Hematopoietic multipotent progenitor cell treated with erythropoietin and hydrocortisone succinate and interleukin-3 and kit ligand, for 6 days (in vitro differentiated cells): ENCODE results near the gene LIN28B.
A peak's percentile ranks its signal among the peaks of the same experiment; 100 is the strongest.

Experiments used
- DNase-seq: peaks from one replicate; pipeline ENCODE4 v3.0.0-alpha.2; 2015

LIN28B gene

DNA sequence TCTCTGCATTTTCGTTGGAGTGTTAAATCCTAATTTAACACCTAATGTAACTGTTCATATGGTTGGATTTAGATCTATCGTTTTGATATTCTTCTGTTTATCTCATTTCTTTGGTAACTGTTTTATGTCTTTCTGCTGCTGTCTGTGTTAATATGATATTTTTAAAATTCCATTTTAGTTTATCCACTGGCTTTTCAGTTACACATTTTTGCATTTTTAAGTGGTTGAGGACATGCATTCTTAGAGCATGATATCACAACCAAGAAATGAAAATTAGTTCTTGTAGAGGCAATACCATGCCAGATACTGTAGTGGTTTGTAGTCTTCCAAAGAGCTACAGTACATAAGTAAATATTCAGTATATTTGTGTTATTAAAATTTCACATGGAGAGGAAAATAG, 58.6 kb downstream of the LIN28B start:
- DNase-seq = no peak

GRCh38 chr6:105019285-105019684, 62.4 kb downstream of the LIN28B start:
- DNase-seq = no peak

- DNase-seq = no peak
Measured at GRCh38 chr6:105021399-105021798, 64.5 kb downstream of the LIN28B start.

DNA sequence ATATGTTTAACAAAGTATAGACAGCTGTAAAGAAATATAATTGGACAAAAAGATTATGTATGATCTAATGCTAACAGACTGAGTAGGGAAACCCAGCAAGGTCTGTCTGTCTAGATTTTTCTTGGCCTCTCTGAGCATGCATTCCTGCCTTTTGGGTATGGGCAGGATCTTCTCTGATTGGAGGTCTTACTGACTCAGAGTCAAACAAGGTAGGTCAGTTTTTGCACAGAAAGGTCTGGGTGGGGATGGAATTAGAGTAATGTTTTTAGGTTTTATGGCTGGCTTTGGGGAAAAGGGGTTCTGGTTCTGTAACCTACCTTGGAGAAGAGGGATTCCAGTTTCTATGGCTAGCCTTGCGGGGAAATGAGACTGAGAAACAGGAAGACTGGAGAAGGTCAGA, 65.5 kb downstream of the LIN28B start:
- no peak for DNase-seq

DNA sequence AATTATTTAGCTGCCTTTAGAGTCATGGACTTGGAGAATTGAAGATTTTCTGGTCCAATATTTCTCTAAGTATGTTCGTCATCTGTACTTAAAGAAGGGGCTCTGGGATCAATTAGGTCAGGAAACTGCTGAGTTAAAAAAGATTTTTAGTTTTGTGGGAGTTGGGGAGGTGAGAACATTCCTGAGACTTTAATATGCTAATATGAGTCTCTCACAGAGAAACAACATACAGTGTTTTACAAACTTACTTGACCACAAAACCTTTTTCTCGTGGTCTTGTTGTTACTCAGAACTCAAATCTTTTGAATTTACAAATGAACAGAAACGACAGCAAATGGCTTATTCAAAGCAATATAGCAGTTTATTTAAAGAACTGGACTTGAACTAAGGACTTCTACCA, 67.9 kb downstream of the LIN28B start:
- no peak for DNase-seq

DNA sequence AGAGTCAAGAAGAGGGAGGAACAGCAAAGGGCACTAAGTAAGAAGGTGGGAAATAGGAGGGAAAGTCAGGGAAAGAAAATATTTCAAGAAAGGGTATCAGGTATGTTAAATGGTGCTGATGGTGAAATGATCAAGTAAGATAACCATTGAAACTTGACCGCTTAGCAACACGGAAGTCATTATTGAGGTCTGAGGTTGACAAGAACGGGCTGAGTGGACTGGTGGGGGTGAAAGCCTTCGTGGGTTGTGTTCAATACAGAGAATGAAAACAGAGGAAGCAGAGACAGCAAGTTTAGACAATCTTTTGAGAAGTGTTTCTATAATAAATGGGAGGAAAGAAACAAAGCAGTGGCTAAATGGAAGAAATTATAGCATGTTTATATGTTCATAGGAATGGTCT, 72.0 kb downstream of the LIN28B start:
- no peak for DNase-seq

- no peak for DNase-seq
Measured at GRCh38 chr6:105029581-105029980, 72.7 kb downstream of the LIN28B start.

- no peak for DNase-seq
Measured at GRCh38 chr6:105034470-105034869, 77.6 kb downstream of the LIN28B start.

DNA sequence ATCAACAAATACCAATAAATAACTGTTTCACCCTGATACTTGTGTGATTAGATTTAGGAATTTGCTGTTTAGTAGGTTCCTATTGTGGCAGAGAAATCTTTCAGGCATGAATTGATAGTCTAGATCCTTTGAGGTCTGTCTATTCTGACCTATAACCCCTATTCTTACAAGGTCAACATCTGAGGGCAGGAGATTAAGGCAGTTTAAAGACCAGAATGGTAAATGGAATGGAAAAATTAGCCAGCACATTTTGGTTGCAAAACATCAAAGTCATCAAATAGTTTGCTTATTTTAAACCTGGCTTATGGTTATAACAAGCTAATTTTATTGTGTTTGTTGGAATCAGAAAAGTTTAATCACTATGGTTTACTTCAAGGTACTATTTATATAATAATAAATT, 78.4 kb downstream of the LIN28B start:
- DNase-seq = no peak

- no peak for DNase-seq
Measured at GRCh38 chr6:105036351-105036750, 79.4 kb downstream of the LIN28B start.

GRCh38 chr6:105038259-105038658, 81.4 kb downstream of the LIN28B start:
- DNase-seq = no peak

DNA sequence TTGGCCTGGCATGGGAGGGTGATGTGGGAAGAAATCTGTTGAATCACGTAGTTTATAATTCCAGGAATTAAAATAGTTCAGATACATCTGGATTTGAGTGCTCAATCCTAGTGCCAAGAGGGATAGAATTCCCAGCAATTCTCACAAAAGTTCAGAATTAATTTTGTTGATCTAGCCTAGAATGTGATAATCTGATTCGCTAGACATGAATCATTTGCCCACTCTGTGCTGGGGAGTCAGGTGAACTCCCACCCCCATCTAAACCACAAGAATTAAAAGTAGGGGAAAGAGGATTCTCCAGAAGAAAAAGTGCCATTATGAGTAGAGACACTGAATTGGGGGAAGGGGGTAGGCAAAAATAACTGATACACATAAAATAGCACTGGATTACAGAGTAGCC, 85.0 kb downstream of the LIN28B start:
- no peak for DNase-seq

DNA sequence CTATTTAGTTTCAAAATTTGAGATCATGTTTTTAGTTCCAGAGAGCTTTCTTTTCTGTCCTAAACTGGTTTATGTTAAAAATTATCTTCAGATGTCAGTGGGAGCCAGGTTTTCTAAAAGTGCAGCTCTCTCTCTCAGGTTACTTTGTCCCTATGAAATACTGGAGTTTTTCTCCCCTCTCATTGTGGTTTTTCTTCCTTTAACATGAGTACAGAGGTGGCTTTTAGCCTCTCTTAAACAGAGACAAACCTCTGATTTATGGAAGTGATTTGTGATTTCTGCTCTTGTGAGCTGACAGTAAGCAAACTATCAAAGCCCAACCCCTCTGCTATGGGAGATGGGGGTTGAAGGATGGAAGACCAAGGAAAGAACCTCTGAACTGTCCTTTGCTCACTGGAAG, 85.7 kb downstream of the LIN28B start:
- DNase-seq = no peak

GRCh38 chr6:105043979-105044378, 87.1 kb downstream of the LIN28B start:
- no peak for DNase-seq

DNA sequence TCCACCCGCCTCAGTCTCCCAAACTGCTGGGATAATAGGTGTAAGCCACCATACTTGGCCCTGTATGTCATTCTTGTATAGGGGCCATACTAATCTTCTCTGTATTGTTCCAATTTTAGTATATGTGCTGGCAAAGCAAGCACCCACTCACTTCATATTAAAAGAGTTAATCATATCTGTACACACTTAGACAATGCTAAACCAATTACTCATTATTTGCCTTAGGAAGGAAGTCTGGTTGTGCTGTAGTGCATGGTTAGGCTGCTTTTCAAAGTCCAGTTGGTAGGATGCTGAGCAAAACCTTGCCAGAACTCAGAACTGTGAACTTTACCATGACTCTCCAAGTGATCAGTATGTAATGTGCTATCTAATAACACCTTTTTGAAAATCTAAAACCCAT, 88.6 kb downstream of the LIN28B start:
- no peak for DNase-seq

DNA sequence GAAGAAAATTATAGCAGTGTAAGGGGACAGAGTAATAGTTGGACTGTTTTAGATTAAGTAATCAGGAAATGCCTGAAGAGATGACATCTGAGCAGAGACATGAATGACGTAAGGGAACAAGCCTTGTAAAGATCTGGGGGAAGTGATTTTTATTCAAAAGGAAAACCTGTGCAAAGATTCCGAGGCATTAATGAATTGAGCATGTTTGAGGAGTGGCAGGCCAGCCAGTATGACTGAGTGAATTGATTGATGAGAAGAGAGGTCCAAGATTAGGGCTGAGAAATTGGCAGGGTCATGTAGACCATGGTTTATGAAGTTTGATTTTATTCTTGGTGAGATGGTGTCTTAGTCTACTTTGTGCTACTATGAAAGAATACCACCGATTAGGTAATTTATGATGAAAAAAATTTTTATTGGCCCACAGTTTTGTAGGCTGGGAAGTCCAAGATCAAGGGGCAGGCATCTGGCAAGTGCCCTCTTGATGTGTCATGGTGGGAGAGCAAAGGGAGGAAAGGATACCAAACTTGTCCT, 95.1 kb downstream of the LIN28B start:
- DNase-seq = no peak

- DNase-seq = no peak
Measured at GRCh38 chr6:105056646-105057045, 99.7 kb downstream of the LIN28B start.

DNA sequence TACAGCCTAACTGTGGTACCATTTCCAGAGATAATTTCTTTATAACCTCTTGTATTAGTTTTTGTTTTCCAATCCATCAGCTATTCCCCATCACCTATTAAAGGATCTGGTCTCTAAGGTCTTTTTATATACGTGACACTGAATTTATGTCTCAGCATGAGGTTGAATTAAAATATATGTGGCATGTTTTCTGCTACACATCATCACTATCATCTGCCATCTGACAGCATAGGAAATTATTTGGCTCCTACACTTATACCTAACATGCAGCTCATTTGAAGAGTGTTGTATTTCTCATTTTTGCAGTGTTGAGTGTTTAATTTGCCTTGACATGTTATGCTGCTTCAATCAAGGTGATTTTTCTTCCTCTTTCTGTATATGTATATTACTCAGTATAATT, 100.3 kb downstream of the LIN28B start:
- DNase-seq = no peak

- no peak for DNase-seq
Measured at GRCh38 chr6:105058316-105058715, 101.4 kb downstream of the LIN28B start.

DNA sequence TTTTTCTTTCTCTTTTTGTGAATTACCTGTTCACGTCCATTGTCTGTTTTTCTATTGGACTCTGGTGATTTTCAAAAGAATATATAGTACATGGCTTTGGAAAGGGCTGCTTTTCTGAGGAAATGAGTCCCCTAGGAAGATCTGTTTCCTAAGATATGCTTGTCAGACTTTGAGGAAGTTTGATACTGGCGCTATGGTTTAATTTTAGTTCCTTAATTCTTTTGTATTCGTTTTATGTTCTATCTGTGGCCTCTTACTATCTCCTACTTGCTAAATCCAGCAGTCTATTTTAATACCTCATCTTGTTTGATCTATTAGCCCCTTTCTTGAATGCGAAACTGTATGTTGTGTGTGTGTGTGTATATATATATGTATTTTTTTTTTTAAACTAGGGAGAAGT, 101.9 kb downstream of the LIN28B start:
- peak; percentile 3 for DNase-seq

DNA sequence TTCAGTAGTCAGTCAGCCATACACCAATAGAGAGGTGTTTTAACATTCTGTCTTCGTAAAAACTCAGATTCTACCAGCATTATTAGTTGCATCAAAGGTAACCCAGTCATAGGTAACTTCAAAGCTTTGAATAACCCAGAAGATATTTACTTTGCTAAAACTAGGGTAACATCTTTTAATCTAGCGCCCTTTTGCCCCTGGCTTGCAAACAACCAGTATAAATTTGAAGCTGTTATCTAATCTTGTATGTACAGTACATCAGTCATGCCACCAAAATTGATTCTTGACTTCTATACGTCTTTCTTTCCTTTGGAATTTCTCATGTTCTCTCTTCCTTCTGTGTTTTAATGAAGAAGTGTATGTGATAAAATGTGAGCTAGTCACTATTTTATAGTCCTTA, 109.3 kb downstream of the LIN28B start:
- no peak for DNase-seq

DNA sequence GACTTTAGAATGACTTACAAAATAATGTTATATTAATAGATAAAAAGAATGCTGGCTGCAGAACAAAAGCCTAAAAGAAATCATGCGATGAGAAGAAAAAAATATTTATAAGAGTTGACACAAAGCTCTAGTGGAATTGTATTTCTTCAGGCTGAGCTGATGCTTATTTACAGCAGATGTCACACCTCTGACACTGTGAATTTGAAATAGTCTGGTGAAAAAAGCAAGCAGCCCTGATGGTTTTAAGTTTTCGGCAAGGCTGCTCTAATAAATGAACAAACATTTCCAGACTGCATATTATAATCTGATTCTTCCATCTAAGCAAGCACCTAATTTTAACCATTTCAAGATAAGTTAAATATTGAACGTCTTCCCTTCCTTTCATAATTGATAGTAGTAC, 109.9 kb downstream of the LIN28B start:
- DNase-seq = no peak

- no peak for DNase-seq
Measured at GRCh38 chr6:105067329-105067728, 110.4 kb downstream of the LIN28B start.

DNA sequence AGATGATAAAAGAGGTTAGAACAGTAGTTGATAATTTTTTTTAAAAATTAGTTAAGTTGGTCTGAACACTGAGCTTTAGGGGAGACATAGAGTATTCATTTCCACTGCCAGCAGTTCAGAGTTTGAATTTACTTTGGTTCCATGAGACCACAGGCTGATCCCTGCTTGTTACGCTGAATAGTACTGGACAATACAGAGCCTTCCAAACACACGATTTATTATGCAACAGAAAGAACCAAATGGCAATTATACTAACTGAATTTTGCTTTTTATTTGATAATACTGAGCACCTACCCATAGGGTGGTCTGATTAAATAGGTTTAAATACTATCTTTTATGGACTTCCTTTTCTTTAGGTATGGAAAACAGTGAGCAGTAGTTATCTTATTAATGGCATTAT, 111.5 kb downstream of the LIN28B start:
- DNase-seq = no peak

DNA sequence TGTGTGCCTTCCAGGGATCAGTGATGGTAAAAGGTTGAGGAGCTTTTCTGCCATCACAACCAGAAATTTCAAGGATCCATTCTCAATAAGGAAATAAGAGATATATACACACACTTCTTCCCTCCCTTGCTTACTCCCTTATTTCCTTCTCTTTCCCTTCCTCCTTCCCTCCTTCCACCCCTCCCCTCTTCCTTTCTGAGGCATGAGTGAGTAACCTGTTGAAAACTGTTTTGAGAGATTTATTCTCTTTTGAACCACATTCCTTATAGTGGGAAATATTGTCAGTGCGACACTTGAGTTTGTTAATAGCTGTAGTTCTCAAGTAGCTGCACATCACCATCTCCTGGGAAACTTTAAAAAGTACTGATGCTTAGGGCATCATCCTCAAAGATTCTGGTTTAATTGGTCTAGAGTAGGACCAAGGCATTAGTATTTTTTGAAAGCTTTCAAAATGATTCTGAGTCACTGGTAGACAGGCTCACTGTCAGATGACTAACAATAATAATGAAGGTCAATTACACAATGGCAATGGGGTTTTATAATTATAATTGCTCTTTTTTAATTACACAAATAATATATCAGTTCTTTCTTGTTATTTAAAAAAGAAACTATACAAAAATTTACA, 113.0 kb downstream of the LIN28B start:
- no peak for DNase-seq

DNA sequence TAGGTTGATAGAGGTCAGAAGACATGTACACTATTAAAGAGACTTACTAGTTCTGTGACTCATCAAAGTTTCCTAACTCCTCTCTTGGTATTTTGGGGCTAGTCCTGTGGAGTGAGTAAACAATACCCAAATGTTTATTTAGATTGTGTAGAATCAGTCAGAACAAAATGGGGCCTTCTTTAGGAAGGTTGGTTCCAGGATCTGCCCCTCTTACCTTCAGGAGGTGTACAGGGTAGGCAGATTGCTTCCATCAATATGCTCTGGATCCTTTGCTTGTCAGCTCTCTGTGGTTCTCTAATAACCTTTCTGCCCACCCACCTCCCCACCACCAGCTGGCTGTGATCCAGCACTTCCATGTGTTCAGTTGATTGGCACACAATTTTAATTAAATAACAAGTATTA, 115.9 kb downstream of the LIN28B start:
- no peak for DNase-seq
